Stimulated activated CD4-positive, alpha-beta T cell treated with anti-CD3 and anti-CD28 coated beads, Interleukin-12 subunit alpha, Interleukin-12 subunit beta, amount 100 ng/mL, for 24 hours (primary cell): ENCODE measurements around the gene IMPG1.
"Not testable (repeated sequence)": the region's sequence is repeated elsewhere in the genome, so short reads cannot be mapped to it uniquely, and the experiment has no call there.

Experiments
- DNase-seq, 2 experiments: peaks; one replicate each; pipeline ENCODE4 v3.0.0-alpha.2; 2020; ENCODE audit warnings: low read depth in 2 of 2

Gene IMPG1

DNA sequence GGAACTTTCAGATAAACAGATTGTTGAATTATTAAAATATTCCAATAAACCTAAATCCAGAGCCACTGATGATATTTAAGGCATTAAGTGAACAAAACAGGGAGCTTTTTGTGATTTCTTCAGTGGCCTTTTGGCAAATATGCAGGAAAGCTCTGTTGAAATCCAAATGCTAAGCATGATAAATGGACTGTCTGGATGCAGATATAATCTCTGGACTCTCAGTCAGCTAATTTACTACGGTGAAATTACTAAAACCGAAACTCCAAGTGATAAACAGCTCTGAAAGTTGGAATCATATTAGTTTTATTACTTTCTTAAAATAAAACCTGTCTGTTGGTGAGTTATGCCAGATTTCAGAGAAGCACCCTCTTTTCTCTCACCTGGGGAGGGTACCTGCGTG lies 120.3 kb downstream of the IMPG1 start:
- DNase-seq = no peak

DNA sequence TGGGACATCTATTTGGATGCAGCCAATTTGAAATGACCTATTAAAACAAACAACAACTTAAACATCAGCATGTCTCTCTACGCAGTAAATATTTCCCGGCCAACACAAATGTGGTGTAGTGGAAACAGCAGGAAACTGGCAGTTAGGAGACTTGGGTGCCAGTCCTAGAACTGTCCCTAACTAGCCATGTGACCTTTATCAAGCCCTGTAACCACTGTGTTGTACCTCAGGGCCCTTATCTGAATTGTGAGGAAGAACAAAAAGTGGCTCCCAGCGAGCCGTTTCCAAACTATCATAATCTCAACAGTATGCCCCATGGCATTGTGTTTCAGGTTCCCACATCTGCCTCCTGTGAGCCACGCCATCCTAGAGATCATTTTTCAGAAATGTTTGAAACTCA lies 124.5 kb downstream of the IMPG1 start:
- no peak for DNase-seq

- DNase-seq = no peak
Measured at GRCh38 chr6:75946146-75946831, 126.2 kb downstream of the IMPG1 start.

DNA sequence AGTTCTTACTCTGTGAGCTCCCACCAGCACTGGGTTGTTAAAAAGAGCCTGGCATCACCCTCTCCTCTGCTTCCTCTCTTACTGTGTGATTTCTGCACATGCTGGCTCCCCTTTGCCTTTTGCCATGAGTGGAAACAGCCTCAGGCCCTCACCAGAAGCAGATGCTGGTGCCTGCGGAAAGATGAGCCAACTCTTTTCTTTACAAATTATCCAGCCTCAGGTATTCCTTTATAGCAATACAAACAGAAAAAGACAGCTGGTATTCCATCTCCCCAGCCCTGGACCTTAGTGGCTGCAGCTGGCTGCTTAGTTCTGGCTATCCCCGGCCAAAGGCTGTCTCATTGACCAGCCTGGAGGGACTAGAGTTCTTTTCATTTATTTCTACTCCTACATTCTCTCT lies 129.1 kb downstream of the IMPG1 start:
- DNase-seq = no peak

DNA sequence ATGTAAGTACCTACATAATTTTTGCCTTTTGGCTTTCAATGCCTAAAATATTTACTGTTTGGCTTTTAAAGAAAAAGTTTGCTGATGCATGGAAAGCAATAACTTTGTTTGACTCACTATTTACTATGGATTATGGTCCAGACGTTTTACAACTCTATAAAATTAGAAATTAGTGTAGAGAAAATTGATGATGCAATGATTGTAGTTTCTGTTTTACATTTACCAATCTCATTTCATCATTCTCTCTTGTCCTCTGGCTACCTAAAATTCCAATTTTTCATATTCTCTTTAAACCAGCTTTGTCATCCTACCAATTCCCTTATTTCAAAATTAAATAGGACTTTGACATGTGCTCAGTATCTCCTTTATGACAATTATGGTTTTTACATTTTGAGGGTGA lies 131.0 kb downstream of the IMPG1 start:
- DNase-seq = no peak

GRCh38 chr6:75940564-75940963 lies 131.9 kb downstream of the IMPG1 start:
- no peak for DNase-seq

DNA sequence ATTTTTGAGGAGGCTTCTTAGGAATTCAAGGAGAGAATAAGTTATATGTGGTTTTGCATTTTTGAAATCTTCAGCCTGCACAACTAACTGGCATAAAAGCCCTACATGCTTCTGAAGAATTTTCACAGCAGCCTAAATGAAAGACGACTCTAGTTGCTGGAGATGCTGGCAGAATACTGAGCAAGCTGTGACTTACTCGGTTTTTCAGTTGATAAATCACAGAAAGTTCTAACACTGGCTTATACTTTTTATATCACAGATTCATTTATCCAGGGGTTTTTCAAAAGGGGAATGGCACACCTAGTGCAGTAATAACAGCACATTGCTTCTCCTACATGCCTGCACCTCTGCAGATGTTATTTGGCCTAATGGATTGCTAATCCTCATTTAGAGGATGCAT lies 134.6 kb downstream of the IMPG1 start:
- no peak for DNase-seq

DNA sequence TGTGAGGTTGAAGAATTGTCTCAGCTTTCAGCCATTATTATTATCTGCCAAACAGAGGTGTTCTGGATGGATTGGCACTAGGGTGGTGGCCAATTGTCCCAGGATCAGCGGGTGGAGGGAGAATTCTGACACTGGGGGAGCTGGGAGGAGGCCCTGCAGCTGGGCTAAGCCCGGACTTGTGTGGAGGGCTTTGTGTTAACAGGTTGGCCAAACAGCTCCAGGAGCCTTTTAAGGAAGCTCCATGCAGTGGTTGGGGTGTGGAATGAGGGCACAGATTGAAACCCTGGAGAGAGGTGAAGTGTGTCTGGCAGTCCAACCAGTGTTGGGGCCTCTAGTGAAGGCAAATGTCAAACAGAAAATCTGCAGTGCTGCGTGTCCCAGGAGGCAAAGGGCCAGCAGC lies 135.8 kb downstream of the IMPG1 start:
- DNase-seq = no peak

- DNase-seq = no peak
Measured at GRCh38 chr6:75935473-75935793, 137.0 kb downstream of the IMPG1 start.

DNA sequence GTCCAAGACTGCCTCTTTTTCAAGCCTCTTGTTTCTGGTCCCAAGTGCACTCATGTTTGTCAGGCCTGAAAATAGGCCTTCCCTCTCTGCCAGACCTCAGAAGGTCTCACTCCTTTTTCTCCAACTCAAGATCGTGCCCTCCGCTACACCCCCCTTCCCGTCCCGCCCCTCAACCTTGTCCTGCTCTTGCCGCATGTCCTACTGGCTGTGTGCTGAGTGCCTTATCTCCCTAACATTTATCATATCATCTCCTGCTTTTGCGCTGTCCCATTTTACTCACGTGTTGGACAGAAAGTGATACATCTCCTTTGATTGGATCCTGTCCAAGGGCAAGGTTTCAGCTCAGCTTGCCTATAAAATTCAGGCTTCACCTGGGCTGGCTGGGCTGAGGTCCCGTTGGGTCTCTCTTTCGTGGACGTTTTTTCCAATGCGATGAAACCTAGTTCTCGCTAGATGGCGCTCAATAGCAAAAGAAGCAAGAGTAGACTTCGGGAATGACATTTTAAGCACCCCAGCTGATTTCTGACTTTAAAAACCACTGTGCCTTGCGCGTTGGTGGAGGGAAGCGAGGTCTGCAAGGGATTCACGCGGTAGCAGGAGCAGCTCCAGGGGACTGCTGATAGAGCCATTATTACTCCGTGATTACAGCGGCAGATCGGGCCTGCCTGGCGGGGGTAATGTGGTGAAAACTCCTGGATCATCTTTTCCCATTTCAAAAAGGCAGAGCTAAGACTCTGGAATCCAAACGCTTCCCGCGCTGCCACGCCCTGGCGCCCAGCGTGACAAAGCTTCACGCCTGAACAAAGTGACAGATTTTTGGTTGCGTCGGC lies 137.6 kb downstream of the IMPG1 start:
- DNase-seq = no peak

DNA sequence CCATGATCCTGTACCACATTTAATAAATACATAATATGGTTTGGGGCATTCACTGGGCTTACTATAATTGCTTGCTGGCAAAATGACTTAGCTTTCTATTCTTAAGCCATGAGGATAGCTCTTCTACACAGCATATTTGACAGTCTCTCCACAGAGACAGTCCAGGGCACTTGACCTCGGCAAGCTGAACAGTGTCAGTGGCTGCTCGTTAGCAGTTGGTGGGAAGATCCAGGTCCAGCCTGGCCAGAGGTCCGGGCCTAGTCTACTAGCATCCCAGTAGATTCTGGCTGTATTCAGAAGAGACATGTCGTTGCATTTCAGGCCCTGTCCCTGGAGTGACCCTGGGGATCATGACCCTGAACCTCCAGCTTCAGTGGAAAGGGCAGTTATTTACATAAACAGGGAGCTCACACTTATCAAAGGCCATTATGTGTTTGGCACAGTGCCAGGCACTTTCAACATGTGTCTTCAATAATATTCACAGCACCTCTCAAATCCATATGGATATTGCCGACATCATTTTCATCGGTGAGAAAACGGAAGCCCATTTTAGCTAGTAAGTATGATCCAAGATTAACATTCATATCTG lies 139.0 kb downstream of the IMPG1 start:
- DNase-seq = no peak

DNA sequence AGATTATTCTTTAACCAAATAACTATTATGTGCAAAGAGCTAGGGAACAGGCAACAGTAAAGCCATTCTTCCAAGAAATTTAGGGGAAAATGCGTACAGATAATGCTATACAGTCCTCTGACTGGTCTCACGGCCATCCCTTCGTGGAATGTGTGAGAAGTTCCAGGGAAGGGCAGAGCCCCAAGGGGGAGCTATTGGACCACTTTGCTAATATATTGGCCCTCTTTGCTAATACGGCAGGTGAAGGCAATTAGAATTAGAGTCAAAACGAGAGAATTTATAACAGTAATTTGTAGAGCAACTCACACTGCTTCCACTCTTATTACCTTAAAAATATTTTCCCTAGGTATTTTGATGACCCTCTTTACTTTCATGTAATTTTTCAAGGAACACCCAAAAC lies 140.4 kb downstream of the IMPG1 start:
- DNase-seq = no peak

- DNase-seq = no peak
Measured at GRCh38 chr6:75931011-75931680, 141.3 kb downstream of the IMPG1 start.

- DNase-seq = no peak
Measured at GRCh38 chr6:75926293-75927168, 145.9 kb downstream of the IMPG1 start.

DNA sequence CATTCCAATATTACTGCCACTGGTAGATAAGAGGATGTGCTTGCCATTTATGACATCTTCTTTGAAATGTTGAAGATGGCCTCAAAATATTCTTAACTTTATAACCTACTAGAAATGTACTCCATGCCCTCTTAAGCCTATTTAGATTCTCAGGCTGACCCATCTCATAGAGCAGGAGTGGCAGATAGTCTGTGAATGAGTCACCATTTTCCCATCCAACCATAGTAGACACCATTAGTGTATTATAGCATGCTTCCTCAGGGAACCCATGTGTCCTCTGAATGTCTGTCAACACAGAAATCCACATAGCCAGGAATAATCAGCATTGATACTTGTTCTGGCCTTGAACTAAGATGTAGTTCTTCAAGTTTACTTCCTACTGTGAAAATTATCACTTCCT lies 150.2 kb downstream of the IMPG1 start:
- DNase-seq = no peak

GRCh38 chr6:75913040-75913439 lies 159.4 kb downstream of the IMPG1 start:
- no peak for DNase-seq

DNA sequence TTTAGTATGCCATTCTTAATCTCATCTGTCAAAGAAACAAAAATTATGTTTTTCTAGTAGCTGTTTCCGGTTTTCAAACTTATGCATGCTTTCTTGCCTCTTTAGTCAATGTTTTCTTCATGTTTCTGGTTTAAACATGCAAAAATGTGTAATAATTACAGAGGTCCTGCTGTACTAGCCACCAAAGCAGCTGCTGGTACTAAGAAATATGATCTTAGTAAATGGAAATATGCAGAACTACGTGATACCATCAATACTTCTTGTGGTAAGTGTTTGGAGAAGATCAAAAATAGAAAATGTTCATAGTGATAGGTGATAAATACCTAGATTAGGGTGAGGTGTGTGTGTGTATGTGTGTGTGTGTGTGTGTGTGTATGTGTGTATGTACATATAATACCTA lies 165.0 kb downstream of the IMPG1 start:
- no peak for DNase-seq

DNA sequence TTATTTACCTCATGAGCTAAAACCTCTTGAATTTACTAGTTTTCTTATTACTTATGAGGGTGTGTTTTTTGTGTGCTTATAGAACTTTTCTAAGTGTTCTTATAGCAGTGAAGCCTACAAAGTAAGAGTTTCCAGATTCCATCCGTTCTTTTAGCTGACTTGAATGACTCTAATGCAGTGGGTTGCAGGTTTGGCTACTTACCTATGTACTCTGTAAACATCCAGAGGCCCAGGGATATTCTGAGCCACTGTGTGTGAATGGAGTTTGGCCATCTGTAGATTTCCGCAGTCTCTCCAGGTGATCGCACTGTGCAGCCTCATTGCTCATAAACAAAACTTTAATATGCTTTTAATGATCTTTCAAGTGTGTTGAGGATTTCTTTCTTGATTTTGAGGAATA lies 165.6 kb downstream of the IMPG1 start:
- DNase-seq = no peak

DNA sequence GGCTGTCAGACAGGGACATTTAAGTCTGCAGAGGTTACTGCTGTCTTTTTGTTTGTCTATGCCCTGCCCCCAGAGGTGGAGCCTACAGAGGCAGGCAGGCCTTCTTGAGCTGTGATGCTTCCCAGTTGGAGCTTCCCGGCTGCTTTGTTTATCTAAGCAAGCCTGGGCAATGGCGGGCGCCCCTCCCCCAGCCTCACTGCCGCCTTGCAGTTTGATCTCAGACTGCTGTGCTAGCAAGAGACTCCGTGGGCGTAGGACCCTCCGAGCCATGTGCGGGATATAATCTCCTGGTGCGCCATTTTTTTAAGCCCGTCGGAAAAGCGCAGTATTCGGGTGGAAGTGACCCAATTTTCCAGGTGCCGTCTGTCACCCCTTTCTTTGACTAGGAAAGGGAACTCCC lies 167.3 kb downstream of the IMPG1 start:
- DNase-seq = not testable (repeated sequence)

DNA sequence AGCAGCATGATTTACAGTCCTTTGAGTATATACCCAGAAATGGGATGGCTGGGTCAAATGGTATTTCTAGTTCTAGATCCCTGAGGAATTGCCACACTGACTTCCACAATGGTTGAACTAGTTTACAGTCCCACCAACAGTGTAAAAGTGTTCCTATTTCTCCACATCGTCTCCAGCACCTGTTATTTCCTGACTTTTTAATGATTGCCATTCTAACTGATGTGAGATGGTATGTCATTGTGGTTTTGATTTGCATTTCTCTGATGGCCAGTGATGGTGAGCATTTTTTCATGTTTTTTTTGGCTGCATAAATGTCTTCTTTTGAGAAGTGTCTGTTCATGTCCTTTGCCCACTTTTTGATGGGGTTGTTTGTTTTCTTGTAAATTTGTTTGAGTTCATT lies 172.2 kb downstream of the IMPG1 start:
- DNase-seq = not testable (repeated sequence)

DNA sequence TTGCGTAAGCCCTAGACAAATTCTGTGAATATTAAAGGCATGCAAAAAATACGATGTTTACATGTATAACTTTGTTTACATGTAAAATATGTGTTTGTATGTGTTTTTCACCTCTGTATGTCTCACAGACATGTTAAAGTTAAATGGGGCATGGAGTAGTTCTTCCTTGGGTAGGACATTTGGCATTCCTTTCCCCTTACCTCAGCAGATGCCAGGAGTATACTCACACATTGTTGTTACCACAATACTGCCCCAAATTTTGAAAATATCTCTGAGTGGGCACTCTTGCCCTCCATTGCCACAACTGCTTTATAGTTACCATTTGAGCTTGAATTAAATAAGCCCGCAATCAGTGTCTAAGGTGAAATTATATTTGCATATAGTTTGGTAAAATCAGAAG lies 175.9 kb downstream of the IMPG1 start:
- no peak for DNase-seq

DNA sequence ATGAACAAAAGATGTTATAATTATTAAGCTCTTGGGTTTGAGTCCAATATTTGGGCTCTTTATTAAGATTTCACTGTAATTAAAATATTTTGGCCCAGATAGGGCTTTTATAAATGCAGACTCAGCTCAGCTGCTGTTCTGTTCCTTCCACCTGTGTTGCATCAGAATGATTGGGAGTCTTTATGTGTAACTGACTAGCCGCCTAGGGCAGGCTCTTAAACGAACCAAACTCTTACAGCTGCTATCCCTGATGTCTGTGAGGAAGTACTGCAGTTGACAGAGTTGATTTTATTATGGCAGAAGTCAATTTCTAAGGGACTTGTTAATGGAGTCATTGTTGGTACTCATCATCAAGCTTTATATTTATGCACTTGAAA lies 178.7 kb downstream of the IMPG1 start:
- no peak for DNase-seq
